Measurements from ENCODE around the gene F3. TPM values are rescaled to one million over a fixed set of nuclear protein-coding genes. Genes with fewer than 3 reads are reported as not detected.

Gene F3
- total RNA-seq, 1 donor from 2014 or later = 1.4 TPM

Other genes starting within 250 kb of the F3 start
- 25.7 and 29.6 TPM in 2 replicates for gene ABCD3, start 123.4 kb downstream of the F3 start, total RNA-seq